ENCODE data around the gene ZBTB40.

The ZBTB40 gene

DNA sequence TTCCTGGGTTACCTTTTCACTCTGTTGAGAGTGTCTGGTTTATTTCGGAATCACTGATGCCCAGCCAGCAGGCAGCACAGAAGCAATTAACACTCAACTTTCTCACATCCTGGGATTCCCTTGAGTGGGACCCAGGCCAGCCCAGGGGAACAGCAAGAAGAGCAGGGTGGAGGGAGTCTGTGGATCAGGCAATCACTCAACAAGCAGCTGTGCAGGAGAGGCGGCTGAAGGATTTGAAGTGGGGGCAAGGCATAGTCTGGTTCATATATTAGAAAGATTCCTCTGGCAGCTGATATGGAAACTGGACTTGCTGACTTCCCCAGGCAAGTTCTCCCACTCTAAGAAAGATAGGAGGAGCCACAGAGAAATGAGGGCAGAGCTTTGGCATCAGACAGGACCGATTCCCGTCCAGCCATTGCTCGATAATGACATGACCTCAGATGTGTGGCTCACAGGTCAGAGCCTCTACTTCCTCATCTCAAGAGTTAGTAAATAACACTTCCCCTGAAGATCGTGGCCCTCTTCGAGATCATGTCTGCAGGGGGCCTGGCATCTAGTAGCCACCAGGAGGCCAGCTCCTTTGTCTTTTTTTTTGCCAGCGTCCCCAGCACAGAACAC, 124.0 kb downstream of the ZBTB40 start:
- Histone ChIP-seq H3K36me3 (ENCODE audit: control insufficient read depth, insufficient read depth, low read length) (no peaks in the 10 kb centered on the region), H3K4me3 (ENCODE audit: low read depth, low read length) (no peak overlapping the region), H3K9ac (ENCODE audit: low read depth, low read length) (no peak overlapping the region), H3K27me3 (ENCODE audit: control insufficient read depth, insufficient read depth, low read length) (no peaks in the 10 kb centered on the region), H3K27ac (ENCODE audit: low read depth, low read length) (no peak overlapping the region), H3K4me1 (ENCODE audit: control insufficient read depth, insufficient read depth, low read length) (peaks cover 3% of the 10 kb centered on the region; the same call in 1 of the 2 replicates), H3K9me3 (ENCODE audit: control insufficient read depth, insufficient read depth, low read length) (peaks cover 10% of the 10 kb centered on the region; the same call in 1 of the 2 replicates)

- Histone ChIP-seq H3K36me3 (ENCODE audit: control insufficient read depth, insufficient read depth, low read length) (no peaks in the 10 kb centered on the region), H3K4me1 (ENCODE audit: control insufficient read depth, insufficient read depth, low read length) (peaks cover 3% of the 10 kb centered on the region; the same call in 1 of the 2 replicates), H3K4me3 (ENCODE audit: low read depth, low read length) (no peak overlapping the region), H3K27me3 (ENCODE audit: control insufficient read depth, insufficient read depth, low read length) (no peaks in the 10 kb centered on the region), H3K27ac (ENCODE audit: low read depth, low read length) (no peak overlapping the region), H3K9me3 (ENCODE audit: control insufficient read depth, insufficient read depth, low read length) (peaks cover 10% of the 10 kb centered on the region; the same call in 1 of the 2 replicates), H3K9ac (ENCODE audit: low read depth, low read length) (no peak overlapping the region)
These were observed 124.5 kb downstream of the ZBTB40 start for GRCh38 chr1:22576150-22576544.

DNA sequence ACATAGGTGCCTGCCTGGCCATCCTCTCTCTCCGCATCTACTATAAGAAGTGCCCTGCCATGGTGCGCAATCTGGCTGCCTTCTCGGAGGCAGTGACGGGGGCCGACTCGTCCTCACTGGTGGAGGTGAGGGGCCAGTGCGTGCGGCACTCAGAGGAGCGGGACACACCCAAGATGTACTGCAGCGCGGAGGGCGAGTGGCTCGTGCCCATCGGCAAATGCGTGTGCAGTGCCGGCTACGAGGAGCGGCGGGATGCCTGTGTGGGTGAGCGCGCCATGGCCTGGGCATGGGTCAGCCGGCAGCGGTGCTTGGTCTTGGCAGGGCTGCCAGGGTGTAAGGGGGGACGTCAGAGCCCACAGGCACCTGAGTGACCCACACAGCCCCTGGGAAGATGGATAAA, 125.0 kb downstream of the ZBTB40 start:
- H3K9ac ChIP-seq (ENCODE audit: low read depth, low read length): no peak overlapping the region
- H3K27me3 ChIP-seq (ENCODE audit: control insufficient read depth, insufficient read depth, low read length): no peaks in the 10 kb centered on the region
- no peaks in the 10 kb centered on the region for H3K36me3 ChIP-seq (ENCODE audit: control insufficient read depth, insufficient read depth, low read length)
- peaks cover 10% of the 10 kb centered on the region; the same call in 1 of the 2 replicates for H3K9me3 ChIP-seq (ENCODE audit: control insufficient read depth, insufficient read depth, low read length)
- no peak overlapping the region for H3K27ac ChIP-seq (ENCODE audit: low read depth, low read length)
- H3K4me1 ChIP-seq (ENCODE audit: control insufficient read depth, insufficient read depth, low read length): peaks cover 3% of the 10 kb centered on the region; the same call in 1 of the 2 replicates
- H3K4me3 ChIP-seq (ENCODE audit: low read depth, low read length): no peak overlapping the region

GRCh38 chr1:22578732-22579361, 127.2 kb downstream of the ZBTB40 start:
- Histone ChIP-seq H3K27me3 (ENCODE audit: control insufficient read depth, insufficient read depth, low read length) (no peaks in the 10 kb centered on the region), H3K9ac (ENCODE audit: low read depth, low read length) (no peak overlapping the region), H3K4me1 (ENCODE audit: control insufficient read depth, insufficient read depth, low read length) (no peaks in the 10 kb centered on the region), H3K4me3 (ENCODE audit: low read depth, low read length) (no peak overlapping the region), H3K9me3 (ENCODE audit: control insufficient read depth, insufficient read depth, low read length) (peaks cover 10% of the 10 kb centered on the region; the same call in 1 of the 2 replicates), H3K27ac (ENCODE audit: low read depth, low read length) (no peak overlapping the region), H3K36me3 (ENCODE audit: control insufficient read depth, insufficient read depth, low read length) (no peaks in the 10 kb centered on the region)

- peaks cover 10% of the 10 kb centered on the region; the same call in 1 of the 2 replicates for H3K9me3 ChIP-seq (ENCODE audit: control insufficient read depth, insufficient read depth, low read length)
- H3K4me3 ChIP-seq (ENCODE audit: low read depth, low read length): no peak overlapping the region
- H3K36me3 ChIP-seq (ENCODE audit: control insufficient read depth, insufficient read depth, low read length): no peaks in the 10 kb centered on the region
- no peaks in the 10 kb centered on the region for H3K27me3 ChIP-seq (ENCODE audit: control insufficient read depth, insufficient read depth, low read length)
- 0 out of 2 replicates have a peak, but pooled peaks cover 4% of the 10 kb centered on the region for H3K4me1 ChIP-seq (ENCODE audit: control insufficient read depth, insufficient read depth, low read length)
- no peak overlapping the region for H3K9ac ChIP-seq (ENCODE audit: low read depth, low read length)
- H3K27ac ChIP-seq (ENCODE audit: low read depth, low read length): no peak overlapping the region
These were observed 128.0 kb downstream of the ZBTB40 start for GRCh38 chr1:22579541-22580155.
